ENCODE measurements around the gene AP2M1. TPM values are rescaled to one million over a fixed set of nuclear protein-coding genes. Genes with fewer than 3 reads are reported as not detected.

The AP2M1 gene
- total and polyA plus RNA-seq, 2 of the 13 experiments (the other 11 are each of a cell fraction or from before 2014, with no cell fraction given): 126 to 146 TPM

- no peak overlapping the region for H3K4me3 ChIP-seq (replicated peaks in 1 of 3; ENCODE audit: insufficient read depth in 1 of 3, low read depth in 2 of 3, low read length in 3 of 3)
- H3K4me2 ChIP-seq (ENCODE audit: low read depth, low read length): no peak overlapping the region
- BruUV-seq (replicated peaks): no TSS peak
- DNase-seq (ENCODE audit: low spot score) (peak; percentile 18), ATAC-seq (peak; percentile 61), FAIRE-seq (no peak)
- no peak overlapping the region for H3K9ac ChIP-seq (ENCODE audit: insufficient read depth, low read depth, low read length)
- H3K79me2 ChIP-seq (ENCODE audit: insufficient read depth, low read length): no peaks in the 10 kb centered on the region
- intact Hi-C loops (cut with micrococcal nuclease; ENCODE audit: unreplicated experiment) (no loop called here), in situ Hi-C loops (cut with HindIII; ENCODE audit: extremely low pct_ligation_motif_present, low pct_unique_long_range_greater_than_20kb) (no loop called here)
- TF ChIP-seq, protein P1, sequence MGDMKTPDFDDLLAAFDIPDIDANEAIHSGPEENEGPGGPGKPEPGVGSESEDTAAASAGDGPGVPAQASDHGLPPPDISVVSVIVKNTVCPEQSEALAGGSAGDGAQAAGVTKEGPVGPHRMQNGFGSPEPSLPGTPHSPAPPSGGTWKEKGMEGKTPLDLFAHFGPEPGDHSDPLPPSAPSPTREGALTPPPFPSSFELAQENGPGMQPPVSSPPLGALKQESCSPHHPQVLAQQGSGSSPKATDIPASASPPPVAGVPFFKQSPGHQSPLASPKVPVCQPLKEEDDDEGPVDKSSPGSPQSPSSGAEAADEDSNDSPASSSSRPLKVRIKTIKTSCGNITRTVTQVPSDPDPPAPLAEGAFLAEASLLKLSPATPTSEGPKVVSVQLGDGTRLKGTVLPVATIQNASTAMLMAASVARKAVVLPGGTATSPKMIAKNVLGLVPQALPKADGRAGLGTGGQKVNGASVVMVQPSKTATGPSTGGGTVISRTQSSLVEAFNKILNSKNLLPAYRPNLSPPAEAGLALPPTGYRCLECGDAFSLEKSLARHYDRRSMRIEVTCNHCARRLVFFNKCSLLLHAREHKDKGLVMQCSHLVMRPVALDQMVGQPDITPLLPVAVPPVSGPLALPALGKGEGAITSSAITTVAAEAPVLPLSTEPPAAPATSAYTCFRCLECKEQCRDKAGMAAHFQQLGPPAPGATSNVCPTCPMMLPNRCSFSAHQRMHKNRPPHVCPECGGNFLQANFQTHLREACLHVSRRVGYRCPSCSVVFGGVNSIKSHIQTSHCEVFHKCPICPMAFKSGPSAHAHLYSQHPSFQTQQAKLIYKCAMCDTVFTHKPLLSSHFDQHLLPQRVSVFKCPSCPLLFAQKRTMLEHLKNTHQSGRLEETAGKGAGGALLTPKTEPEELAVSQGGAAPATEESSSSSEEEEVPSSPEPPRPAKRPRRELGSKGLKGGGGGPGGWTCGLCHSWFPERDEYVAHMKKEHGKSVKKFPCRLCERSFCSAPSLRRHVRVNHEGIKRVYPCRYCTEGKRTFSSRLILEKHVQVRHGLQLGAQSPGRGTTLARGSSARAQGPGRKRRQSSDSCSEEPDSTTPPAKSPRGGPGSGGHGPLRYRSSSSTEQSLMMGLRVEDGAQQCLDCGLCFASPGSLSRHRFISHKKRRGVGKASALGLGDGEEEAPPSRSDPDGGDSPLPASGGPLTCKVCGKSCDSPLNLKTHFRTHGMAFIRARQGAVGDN (CRISPR knock-in tag; IDR thresholded peaks at IDR 0.05): peak; percentile 25
- peak; percentile 21; the same call in 1 of the 2 replicates for TF ChIP-seq ZFX (CRISPR knock-in tag; IDR thresholded peaks at IDR 0.05; ENCODE audit: low read depth)
- 0 out of 2 replicates have a peak, but pooled peaks have one; percentile 12 for TF ChIP-seq HNF4A (CRISPR knock-in tag; IDR thresholded peaks at IDR 0.05)
- TF ChIP-seq FOSL2 (CRISPR knock-in tag; IDR thresholded peaks at IDR 0.05): peak; percentile 70
- TF ChIP-seq JARID2 (CRISPR knock-in tag; IDR thresholded peaks at IDR 0.05; ENCODE audit: insufficient replicate concordance): no peak
- no peak for TF ChIP-seq AHR (CRISPR knock-in tag; IDR thresholded peaks at IDR 0.05)
- 0 out of 2 replicates have a peak, but pooled peaks have one; percentile 12 for TF ChIP-seq RARA (CRISPR knock-in tag; IDR thresholded peaks at IDR 0.05)
- ChIA-PET POLR2A (interaction anchor here (2.6 kb wide), 1 partner anchor 11 kb away, joined by 14 read pairs; the partner anchor contains the start of gene ABCF3), CTCF (ENCODE audit: low intra/inter-chr PET ratio, low total read pairs) (no interaction called here)
- no peaks in the 10 kb centered on the region for H3K27me3 ChIP-seq (ENCODE audit: control insufficient read depth in 1 of 2, insufficient read depth in 2 of 2, low read length in 2 of 2)
- H4K20me1 ChIP-seq (ENCODE audit: insufficient read depth, low read length): no peaks in the 10 kb centered on the region
- H3K36me3 ChIP-seq (replicated peaks in 1 of 2; ENCODE audit: control insufficient read depth in 1 of 2, insufficient read depth in 2 of 2, low read length in 2 of 2): peaks cover 14 to 30% of the 10 kb centered on the region in 2 experiments; a peak in 4 of 5 replicates
- 26% methylated on average over 3 of the region's 6 CpGs for WGBS (ENCODE audit: low lambda C conversion rate)
- no peak overlapping the region for H2AFZ ChIP-seq (ENCODE audit: low read length)
- H3K4me1 ChIP-seq (ENCODE audit: insufficient read depth, low read length): peaks cover 12% of the 10 kb centered on the region
- H3K9me3 ChIP-seq (ENCODE audit: low read length): no peaks in the 10 kb centered on the region
- no peak overlapping the region for H3K27ac ChIP-seq (ENCODE audit: extremely low read length, insufficient read depth, low read length)
These were observed 21.9 kb downstream of the AP2M1 start for GRCh38 chr3:184196536-184196935.
